Measurements from ENCODE around the gene PCP4.

Gene PCP4

GRCh38 chr21:39874206-39874605 lies 7.0 kb downstream of the PCP4 start:
- H3K27ac ChIP-seq = no peak overlapping the region
- ChIA-PET CTCF (no interaction called here), POLR2A (ENCODE audit: low non-redundant PET) (no interaction called here)
- DNase-seq (ENCODE audit: low spot score) = no peak
- no peak for TF ChIP-seq CTCF (conservative IDR thresholded peaks at IDR 0.05; ENCODE audit: low read depth)

- CTCF ChIA-PET = no interaction called here
- POLR2A ChIA-PET (ENCODE audit: low non-redundant PET) = no interaction called here
- H3K27ac ChIP-seq = no peak overlapping the region
- no peak for TF ChIP-seq CTCF (conservative IDR thresholded peaks at IDR 0.05; ENCODE audit: low read depth)
- DNase-seq (ENCODE audit: low spot score) = no peak
Measured at GRCh38 chr21:39874759-39875158, 7.5 kb downstream of the PCP4 start.

- CTCF ChIA-PET = no interaction called here
- no peak for DNase-seq (ENCODE audit: low spot score)
- no peak for TF ChIP-seq CTCF (conservative IDR thresholded peaks at IDR 0.05; ENCODE audit: low read depth)
- POLR2A ChIA-PET (ENCODE audit: low non-redundant PET) = no interaction called here
- H3K27ac ChIP-seq = no peak overlapping the region
Measured at GRCh38 chr21:39881661-39882060, 14.4 kb downstream of the PCP4 start.

- DNase-seq (ENCODE audit: low spot score) = no peak
- no peak overlapping the region for H3K27ac ChIP-seq
- CTCF ChIA-PET = interaction anchor here (0.7 kb wide), 1 partner anchor 14 kb away, joined by 3 read pairs; no protein-coding TSS in a partner anchor
- no peak for TF ChIP-seq CTCF (conservative IDR thresholded peaks at IDR 0.05; ENCODE audit: low read depth)
- POLR2A ChIA-PET (ENCODE audit: low non-redundant PET) = no interaction called here
Measured at GRCh38 chr21:39882151-39882838, 15.1 kb downstream of the PCP4 start.

- no peak for DNase-seq (ENCODE audit: low spot score)
- TF ChIP-seq CTCF (conservative IDR thresholded peaks at IDR 0.05; ENCODE audit: low read depth) = no peak
- H3K27ac ChIP-seq = no peak overlapping the region
- POLR2A ChIA-PET (ENCODE audit: low non-redundant PET) = no interaction called here
- CTCF ChIA-PET = interaction anchor here (0.6 to 0.7 kb wide), 2 partner anchors 15 kb away, joined by 3 read pairs; no protein-coding TSS in a partner anchor
Measured at GRCh38 chr21:39882839-39883195, 15.6 kb downstream of the PCP4 start.

- TF ChIP-seq CTCF (conservative IDR thresholded peaks at IDR 0.05; ENCODE audit: low read depth) = no peak
- CTCF ChIA-PET = interaction anchor here (0.6 kb wide), 1 partner anchor 236 kb away, joined by 4 read pairs; no protein-coding TSS in a partner anchor
- POLR2A ChIA-PET (ENCODE audit: low non-redundant PET) = no interaction called here
- no peak for DNase-seq (ENCODE audit: low spot score)
- no peak overlapping the region for H3K27ac ChIP-seq
Measured at GRCh38 chr21:39885119-39885848, 18.0 kb downstream of the PCP4 start.
